Liver (tissue), 9 donors: ENCODE results near the gene FXYD4. TPM values are rescaled to one million over a fixed set of nuclear protein-coding genes. Genes with fewer than 3 reads are reported as not detected.

Source experiments
- DNase-seq: peaks from one replicate; pipeline ENCODE4 v3.0.0-alpha.2; 2017; ENCODE audit warnings: low spot score
- H3K27ac ChIP-seq, 2 donors: one replicate each; pipeline ENCODE4 v1.7.0; 2013; ENCODE audit warnings: inconsistent platforms in 2 of 2, low read length in 2 of 2, control low read depth in 1 of 2, low read depth in 1 of 2, mild to moderate bottlenecking in 1 of 2
- H3K27me3 ChIP-seq, 4 donors: one replicate each; pipeline versions ENCODE4 v1.6.1 to v1.7.0; 2013; ENCODE audit warnings: low read length in 3 of 4, inconsistent platforms in 1 of 4, mild to moderate bottlenecking in 1 of 4, moderate library complexity in 1 of 4; ENCODE audit not compliant: control insufficient read depth in 4 of 4, insufficient read depth in 4 of 4
- H3K36me3 ChIP-seq, 4 donors: one replicate each; pipeline versions ENCODE4 v1.6.1 to v1.7.0; 2013; ENCODE audit warnings: low read length in 3 of 4, mild to moderate bottlenecking in 3 of 4, low read depth in 1 of 4, moderate library complexity in 1 of 4; ENCODE audit not compliant: control insufficient read depth in 4 of 4, insufficient read depth in 3 of 4
- H3K4me1 ChIP-seq, 4 donors: one replicate each; pipeline versions ENCODE4 v1.6.1 to v1.7.0; 2013; ENCODE audit warnings: low read length in 3 of 4, mild to moderate bottlenecking in 3 of 4, moderate library complexity in 1 of 4; ENCODE audit not compliant: control insufficient read depth in 4 of 4, insufficient read depth in 4 of 4
- H3K4me3 ChIP-seq, 3 donors: one replicate each; pipeline versions ENCODE4 v1.6.1 to v1.7.0; 2013; ENCODE audit warnings: low read length in 3 of 3, control low read depth in 1 of 3, low read depth in 1 of 3, mild to moderate bottlenecking in 1 of 3
- H3K9ac ChIP-seq, 2 donors: one replicate each; pipeline ENCODE4 v1.7.0; 2013; ENCODE audit warnings: low read length in 2 of 2, mild to moderate bottlenecking in 2 of 2, moderate library complexity in 2 of 2, control low read depth in 1 of 2, low read depth in 1 of 2
- H3K9me3 ChIP-seq, 4 donors: one replicate each; pipeline versions ENCODE4 v1.6.1 to v1.7.0; 2013; ENCODE audit warnings: low read length in 3 of 4; ENCODE audit not compliant: control insufficient read depth in 4 of 4
- CTCF ChIP-seq: fragments of 150-350 bp; IDR thresholded peaks from 2 replicates; pipeline ENCODE4 v1.5.1; 2017; ENCODE audit warnings: improper control_type of control experiment, low read depth, low read length; ENCODE audit not compliant: missing input control
- FOXA1 ChIP-seq: IDR thresholded peaks from 2 replicates; pipeline ENCODE4 v1.6.1; 2016; ENCODE audit warnings: antibody characterized with exemption
- FOXA2 ChIP-seq: IDR thresholded peaks from 2 replicates; pipeline ENCODE4 v1.6.1; 2016; ENCODE audit warnings: antibody characterized with exemption
- GABPA ChIP-seq, 2 donors: IDR thresholded peaks in 1 of 2; conservative IDR thresholded peaks in 1 of 2; 2 replicates each; pipeline ENCODE4 v1.6.1; 2016; ENCODE audit warnings: antibody characterized with exemption in 2 of 2, mild to moderate bottlenecking in 1 of 2, moderate library complexity in 1 of 2
- HNF4G ChIP-seq: IDR thresholded peaks from 2 replicates; pipeline ENCODE4 v1.6.1; 2016; ENCODE audit warnings: antibody characterized with exemption
- JUND ChIP-seq, 2 donors: IDR thresholded peaks; 2 replicates each; pipeline ENCODE4 v1.6.1; 2016; ENCODE audit warnings: antibody characterized with exemption in 2 of 2
- MAX ChIP-seq: IDR thresholded peaks from 2 replicates; pipeline ENCODE4 v1.6.1; 2016; ENCODE audit warnings: antibody characterized with exemption
- NR2F2 ChIP-seq: IDR thresholded peaks from 2 replicates; pipeline ENCODE4 v1.6.1; 2016; ENCODE audit warnings: antibody characterized with exemption
- REST ChIP-seq: IDR thresholded peaks from 2 replicates; pipeline ENCODE4 v1.6.1; 2016; ENCODE audit warnings: antibody characterized with exemption, mild to moderate bottlenecking
- RXRA ChIP-seq, 2 donors: IDR thresholded peaks; 2 replicates each; pipeline ENCODE4 v1.6.1; 2017 to 2018; ENCODE audit warnings: antibody characterized with exemption in 2 of 2, mild to moderate bottlenecking in 1 of 2
- SP1 ChIP-seq: IDR thresholded peaks from 2 replicates; pipeline ENCODE4 v1.6.1; 2018; ENCODE audit warnings: antibody characterized with exemption, mild to moderate bottlenecking
- TAF1 ChIP-seq: conservative IDR thresholded peaks from 2 replicates; pipeline ENCODE4 v1.6.1; 2016; ENCODE audit warnings: antibody characterized with exemption, mild to moderate bottlenecking
- YY1 ChIP-seq: IDR thresholded peaks from 2 replicates; pipeline ENCODE4 v1.6.1; 2016; ENCODE audit warnings: antibody characterized with exemption, mild to moderate bottlenecking
- ZBTB33 ChIP-seq: IDR thresholded peaks from 2 replicates; pipeline ENCODE4 v1.6.1; 2016; ENCODE audit warnings: antibody characterized with exemption
- WGBS: extraction: QIAGEN DNeasy Blood & Tissue Kit; methylation state at CpG from one replicate; pipeline ENCODE4 v1.1.7; 2013; 5-methylcytosine and 5-hydroxymethylcytosine counted together
- polyA plus RNA-seq, 2 donors: library from polyadenylated mRNA; stranded (reverse) in 1 of 2; unstranded in 1 of 2; fragments of 200-250 nt in 1 of 2; fragments of >200 nt in 1 of 2; fragmentation: Nextera tagmentation in 1 of 2; extraction: Ambion mirVana in 1 of 2; gene quantifications; one replicate each; pipeline versions ENCODE4 v1.2.1 to v1.2.3, GENCODE V29; 2013 to 2015
- total RNA-seq, 2 donors: library from RNA; depleted of rRNA; stranded (reverse); fragments of >200 nt; gene quantifications; one replicate each; pipeline ENCODE4 v1.2.3, GENCODE V29; 2014
- donor health status: healthy.
- donor health status: healthy.
- donor health status: healthy.
- donor health status: healthy.
- donor health status: healthy.

The FXYD4 gene
- total and polyA plus RNA-seq, 4 donors = not detected

DNA sequence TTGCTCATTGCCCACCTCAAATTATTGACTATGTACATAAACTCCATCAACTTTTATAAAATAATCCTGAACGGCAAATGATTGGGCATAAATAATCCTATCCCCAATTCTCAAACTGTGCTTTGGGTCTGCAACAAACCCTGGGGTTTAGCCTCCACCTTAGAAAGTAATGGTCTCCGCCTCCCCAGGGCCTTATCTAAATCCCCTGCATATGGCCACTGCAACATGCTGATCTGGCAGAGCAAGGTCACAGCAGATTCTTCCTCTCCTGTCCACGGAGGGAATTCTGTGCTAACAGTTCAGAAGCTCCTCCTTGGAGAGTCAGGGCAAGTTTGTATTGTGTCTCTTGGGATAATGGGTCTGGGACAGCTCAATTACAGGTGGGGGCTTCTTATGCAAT is 18.4 kb downstream of the FXYD4 start:
- Histone ChIP-seq H3K27ac (no peak overlapping the region), H3K4me3 (no peak overlapping the region), H3K36me3 (peaks cover 23 to 79% (median 75%) of the 10 kb centered on the region in 4 donors), H3K27me3 (no peaks in the 10 kb centered on the region), H3K4me1 (peaks cover 0 to 29% (median 15%) of the 10 kb centered on the region in 4 donors), H3K9ac (no peak overlapping the region), H3K9me3 (no peaks in the 10 kb centered on the region)
- DNase-seq = no peak
- WGBS = 65% methylated on average over 3 of the region's 3 CpGs
- TF ChIP-seq HNF4G = no peak
- no peak for TF ChIP-seq REST
- no peak for TF ChIP-seq FOXA2
- no peak for TF ChIP-seq MAX
- TF ChIP-seq ZBTB33 = no peak
- no peak for TF ChIP-seq TAF1
- TF ChIP-seq JUND (IDR thresholded peaks at IDR 0.05) = no peak

GRCh38 chr10:43390333-43390732 is 18.9 kb downstream of the FXYD4 start:
- H3K27ac ChIP-seq = no peak overlapping the region
- 86% methylated on average over 5 of the region's 5 CpGs for WGBS
- DNase-seq = no peak

More at GRCh38 chr10:43390333-43390732, 18.9 kb downstream of the FXYD4 start:
- H3K4me1 ChIP-seq = peaks cover 0 to 34% (median 19%) of the 10 kb centered on the region in 4 donors
- no peaks in the 10 kb centered on the region for H3K9me3 ChIP-seq
- peaks cover 23 to 78% (median 75%) of the 10 kb centered on the region in 4 donors for H3K36me3 ChIP-seq
- H3K4me3 ChIP-seq = no peak overlapping the region
- H3K27me3 ChIP-seq = no peaks in the 10 kb centered on the region
- TF ChIP-seq TAF1 = no peak
- TF ChIP-seq GABPA (IDR thresholded peaks at IDR 0.05 in 1 of 2, conservative IDR thresholded peaks at IDR 0.05 in 1 of 2) = no peak
- TF ChIP-seq FOXA1 = no peak
- no peak for TF ChIP-seq MAX
- no peak for TF ChIP-seq CTCF
- no peak for TF ChIP-seq SP1
- TF ChIP-seq YY1 = no peak
- TF ChIP-seq NR2F2 = no peak
- TF ChIP-seq RXRA (IDR thresholded peaks at IDR 0.05) = no peak
- no peak overlapping the region for H3K9ac ChIP-seq
